ENCODE data around the gene DLGAP4. TPM values are rescaled to one million over a fixed set of nuclear protein-coding genes. Genes with fewer than 3 reads are reported as not detected.

Gene DLGAP4
- total and polyA plus RNA-seq, 2 of the 8 experiments (the other 6 are each of a cell fraction or from before 2014, with no cell fraction given): 41.2 to 57.2 TPM

GRCh38 chr20:36390269-36390668, 84.1 kb downstream of the DLGAP4 start (continued):
- TF ChIP-seq ZNF274 (IDR thresholded peaks at IDR 0.05; ENCODE audit: borderline replicate concordance, extremely low read depth, low read length) (no peak), CHD7 (IDR thresholded peaks at IDR 0.05; ENCODE audit: insufficient replicate concordance, low read length) (no peak), MAFK (IDR thresholded peaks at IDR 0.05; ENCODE audit: low read depth, low read length) (no peak), TAF1 (IDR thresholded peaks at IDR 0.05; ENCODE audit: low read depth, low read length) (no peak), KDM1A (IDR thresholded peaks at IDR 0.05; ENCODE audit: borderline replicate concordance, low read length) (no peak), RXRA (IDR thresholded peaks at IDR 0.05; ENCODE audit: insufficient read depth, low read depth, low read length) (no peak), SAP30 (IDR thresholded peaks at IDR 0.05; ENCODE audit: insufficient read depth, insufficient replicate concordance, low read length) (no peak), TEAD4 (IDR thresholded peaks at IDR 0.05; ENCODE audit: low read depth, low read length) (no peak), BACH1 (IDR thresholded peaks at IDR 0.05; ENCODE audit: low read length) (no peak), RNF2 (IDR thresholded peaks at IDR 0.05; ENCODE audit: borderline replicate concordance, low read depth, low read length, missing control alignments, poor library complexity, severe bottlenecking) (no peak), CTBP2 (IDR thresholded peaks at IDR 0.05; ENCODE audit: borderline replicate concordance, insufficient read depth, insufficient read length, low read length) (no peak)

Measured in H1 (cell line).